HG03280 (cell line): ENCODE measurements around the gene P3R3URF.
A peak's percentile ranks its signal among the peaks of the same experiment; 100 is the strongest.

Source experiments
- ATAC-seq: cut with Tn5 transposase; IDR thresholded peaks from one replicate; pipeline ENCODE4 v1.9.1; 2021; ENCODE audit warnings: mild to moderate bottlenecking, moderate library complexity; ENCODE audit not compliant: unreplicated experiment

Gene P3R3URF

DNA sequence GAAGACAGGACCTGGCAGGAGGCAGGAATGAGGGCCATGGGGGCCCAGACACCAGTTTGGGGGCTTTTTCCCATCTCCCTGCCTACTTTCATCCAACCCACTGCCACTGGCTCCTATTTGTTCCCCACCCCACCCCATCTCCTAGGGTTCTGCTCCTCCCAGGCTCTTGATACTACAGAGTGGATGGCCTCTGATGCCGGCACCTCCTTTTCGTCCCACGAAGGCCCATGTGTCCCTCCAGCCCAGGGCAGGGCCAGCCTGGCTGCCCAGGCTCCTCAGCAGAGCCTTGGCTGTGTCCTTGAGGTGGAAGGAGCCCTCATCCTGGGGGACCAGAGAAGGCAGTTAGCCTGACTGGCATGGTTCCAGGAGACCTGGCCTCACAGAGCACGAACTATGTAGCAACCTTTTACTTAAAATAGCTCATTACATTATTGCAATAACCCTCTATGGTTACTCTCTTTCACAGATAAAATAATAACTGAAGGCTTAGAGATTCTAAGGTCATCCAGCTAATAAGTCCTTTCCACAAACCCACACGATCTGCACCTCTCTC is 18.4 kb upstream of the P3R3URF start:
- no peak for ATAC-seq

DNA sequence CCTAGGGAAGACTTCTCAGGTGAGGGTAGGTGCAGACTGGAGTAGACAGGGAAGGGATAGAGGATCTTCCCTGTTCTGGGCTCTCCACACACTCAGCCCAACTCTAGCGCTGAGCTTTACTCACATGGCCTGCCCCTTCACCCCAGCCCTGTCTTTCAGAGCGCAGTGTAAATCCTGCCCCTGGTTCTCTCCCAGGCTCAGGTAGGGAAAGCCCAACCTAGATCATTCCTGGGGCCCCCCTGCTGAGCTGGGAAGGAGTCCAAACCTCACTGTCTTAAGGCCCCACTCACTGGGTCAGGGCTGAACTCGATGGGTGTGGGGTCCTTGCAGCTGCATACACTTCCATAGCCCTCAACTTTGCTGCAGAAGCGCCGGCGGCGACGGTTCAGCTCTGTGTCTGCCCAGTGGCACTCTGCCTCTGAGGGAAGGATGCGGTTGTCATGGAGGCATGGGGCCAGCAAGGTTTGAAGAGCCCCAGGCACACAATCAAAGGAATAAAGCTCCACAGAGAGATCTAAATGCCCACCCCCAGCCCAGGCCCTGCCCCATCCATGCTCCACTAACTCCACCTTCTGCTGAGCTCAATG is 17.8 kb upstream of the P3R3URF start:
- no peak for ATAC-seq

- no peak for ATAC-seq
Observed at GRCh38 chr1:46193285-46193684, 17.0 kb upstream of the P3R3URF start.

- no peak for ATAC-seq
Observed at GRCh38 chr1:46192171-46192570, 15.9 kb upstream of the P3R3URF start.

- ATAC-seq, result no peak
Observed at GRCh38 chr1:46191033-46191701, 14.9 kb upstream of the P3R3URF start.

DNA sequence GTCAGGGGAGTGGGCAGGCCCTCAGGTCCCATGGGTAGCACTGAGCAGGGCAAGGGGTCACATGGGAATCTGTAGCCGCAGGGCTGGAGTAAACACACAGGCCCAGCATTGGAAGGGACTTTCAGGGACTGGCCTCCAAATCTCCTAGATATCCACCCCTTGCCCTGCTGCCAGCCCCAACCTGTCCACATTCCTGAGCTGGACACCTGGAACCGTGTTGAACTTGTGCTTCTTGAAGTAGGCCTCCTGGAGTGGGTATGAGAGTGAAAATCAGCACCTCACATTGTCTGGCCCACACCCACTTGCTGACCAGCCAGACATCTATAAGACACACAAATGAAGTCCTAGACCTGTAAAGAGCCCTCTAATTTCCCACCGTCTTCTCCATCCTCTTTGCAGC is 14.3 kb upstream of the P3R3URF start:
- no peak for ATAC-seq

- no peak for ATAC-seq
Observed at GRCh38 chr1:46188295-46189030, 12.2 kb upstream of the P3R3URF start.

GRCh38 chr1:46187106-46187869 is 11.0 kb upstream of the P3R3URF start:
- no peak for ATAC-seq

- no peak for ATAC-seq
Observed at GRCh38 chr1:46186076-46186475, 9.8 kb upstream of the P3R3URF start.

GRCh38 chr1:46184920-46185658 is 8.8 kb upstream of the P3R3URF start:
- ATAC-seq, result no peak

- no peak for ATAC-seq
Observed at GRCh38 chr1:46183926-46184557, 7.8 kb upstream of the P3R3URF start.

GRCh38 chr1:46183079-46183847 is 7.0 kb upstream of the P3R3URF start:
- ATAC-seq, result no peak

DNA sequence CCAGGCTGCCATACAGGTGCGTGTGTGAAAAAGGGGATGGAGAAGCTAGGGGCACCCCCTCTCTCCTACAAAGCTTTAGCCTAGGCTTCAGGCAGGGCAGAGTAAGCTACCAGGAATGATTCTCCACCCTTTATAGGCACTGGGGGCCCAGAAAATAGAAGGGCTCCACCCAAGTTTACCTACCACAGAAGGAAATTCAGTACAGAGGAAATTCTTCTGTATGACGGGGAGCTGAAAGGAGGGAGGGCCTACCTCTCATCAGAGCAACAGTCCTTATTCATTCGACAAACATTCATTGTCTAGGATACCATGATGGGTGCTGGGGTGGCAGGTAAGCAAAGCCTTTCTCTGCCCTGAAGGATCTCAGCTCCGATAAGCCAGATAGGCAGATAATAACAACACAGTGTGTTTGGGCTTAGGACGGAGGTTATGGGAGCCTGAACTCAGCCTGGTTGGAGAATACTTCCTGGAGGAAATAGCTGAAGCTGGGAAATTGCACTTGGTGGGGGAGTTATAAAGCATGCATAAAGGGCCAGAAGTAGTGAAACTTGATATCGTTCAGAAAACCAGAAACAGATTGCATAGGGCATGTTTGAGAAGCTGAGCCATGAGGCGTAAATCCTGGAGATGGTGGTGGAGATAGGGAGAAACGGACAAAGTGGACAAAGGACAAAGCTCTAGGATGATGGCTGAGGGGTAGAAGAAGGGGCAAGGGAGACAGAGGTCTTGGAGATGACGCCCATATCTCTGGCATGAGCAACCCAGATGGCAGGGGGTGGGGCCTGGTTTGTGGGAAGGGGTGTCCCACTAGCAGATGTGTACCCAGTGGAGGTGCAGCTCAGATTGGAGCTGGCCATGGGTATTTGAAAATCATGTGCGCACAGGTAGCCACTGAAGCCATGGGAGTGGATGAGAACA is 5.3 kb upstream of the P3R3URF start:
- ATAC-seq, result no peak

GRCh38 chr1:46180082-46180616 is 3.9 kb upstream of the P3R3URF start:
- ATAC-seq, result no peak

DNA sequence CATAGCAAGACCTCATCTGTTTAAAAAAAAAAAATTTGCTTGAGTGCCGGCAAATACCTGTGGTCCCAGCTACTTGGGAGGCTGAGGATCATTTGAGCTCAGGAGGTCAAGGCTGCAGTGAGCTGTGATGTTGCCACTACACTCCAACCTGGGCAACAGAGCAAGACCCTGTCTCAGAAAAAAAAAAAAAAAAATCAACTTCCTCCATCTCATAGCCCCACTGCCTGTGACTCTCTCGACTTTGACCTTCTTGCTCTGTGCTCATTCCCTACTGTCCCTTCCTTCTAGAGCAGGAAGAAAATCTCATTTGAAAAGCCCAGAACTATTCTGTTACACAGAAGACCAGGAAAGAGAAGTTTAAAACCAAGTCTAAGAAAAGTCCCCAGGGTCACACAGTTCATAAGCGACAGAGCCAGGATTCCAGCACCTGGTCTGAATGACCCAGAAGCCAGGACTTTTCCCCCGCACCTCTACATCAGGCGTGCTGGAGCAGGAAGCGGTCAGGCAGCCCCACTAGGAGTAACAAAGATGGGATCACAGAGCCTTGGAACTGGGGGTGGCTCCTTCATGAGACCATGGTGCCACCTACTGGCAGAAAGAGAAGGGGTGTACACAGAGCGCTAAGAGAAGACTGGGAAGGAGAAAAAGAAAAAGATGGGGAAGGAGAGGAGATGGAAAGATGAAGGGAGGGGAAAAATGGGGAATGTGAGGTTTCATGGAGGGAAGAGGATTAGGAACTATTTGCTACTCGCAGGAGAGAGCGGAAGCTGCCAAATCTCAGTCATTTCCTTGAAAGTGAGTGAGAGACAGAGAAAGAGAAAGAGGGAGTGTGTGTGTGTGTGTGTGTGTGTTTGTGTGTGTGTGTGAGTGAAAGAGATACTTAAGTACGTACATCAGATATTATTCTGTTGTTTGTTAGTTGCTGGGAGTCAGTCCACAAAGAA is 3.1 kb upstream of the P3R3URF start:
- peak; percentile 46 for ATAC-seq

DNA sequence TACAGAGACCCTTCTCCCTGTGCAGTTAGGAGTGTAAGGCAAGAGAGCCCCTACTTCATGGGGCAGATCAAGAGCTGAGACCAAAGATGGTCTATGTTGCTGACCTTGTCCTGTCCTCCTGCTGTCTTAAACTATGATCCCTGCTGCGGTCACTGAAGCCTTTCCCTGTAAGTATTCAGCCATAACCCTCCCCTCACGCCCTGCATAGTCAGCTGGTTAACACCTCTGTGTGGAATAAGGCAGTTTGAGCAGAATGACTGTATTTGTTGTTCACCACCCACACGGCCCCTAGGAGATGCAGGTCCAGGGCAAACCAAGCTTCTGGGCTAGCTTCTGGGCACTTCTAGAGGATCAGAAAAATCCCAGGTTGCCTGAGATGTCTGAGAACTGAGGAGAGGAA is 1.0 kb downstream of the P3R3URF start:
- ATAC-seq, result no peak
